HG03175 (cell line): ENCODE measurements around the gene LSM2.
"Not testable (repeated sequence)": the region's sequence is repeated elsewhere in the genome, so short reads cannot be mapped to it uniquely, and the experiment has no call there.

Experiments
- ATAC-seq: cut with Tn5 transposase; IDR thresholded peaks from one replicate; pipeline ENCODE4 v1.9.1; 2021; ENCODE audit warnings: mild to moderate bottlenecking, moderate library complexity; ENCODE audit not compliant: unreplicated experiment

The LSM2 gene

DNA sequence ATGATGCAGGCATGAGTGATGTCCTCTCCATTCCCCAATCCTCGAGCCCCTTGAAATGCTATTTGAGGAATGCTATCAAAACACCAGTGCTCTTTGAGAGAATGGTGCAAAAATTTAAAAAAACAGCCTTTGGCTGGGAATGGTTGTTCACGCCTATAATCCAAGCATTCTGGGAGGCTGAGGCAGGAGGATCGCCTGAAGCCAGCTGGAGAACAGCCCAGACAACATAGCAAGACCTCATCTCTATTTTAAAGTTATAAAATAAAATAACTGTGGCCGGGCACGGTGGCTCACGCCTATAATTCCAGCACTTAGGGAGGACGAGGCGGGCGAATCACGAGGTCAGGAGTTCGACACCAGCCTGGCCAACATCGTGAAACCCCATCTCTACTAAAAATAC is 7.0 kb downstream of the LSM2 start:
- ATAC-seq: no peak

DNA sequence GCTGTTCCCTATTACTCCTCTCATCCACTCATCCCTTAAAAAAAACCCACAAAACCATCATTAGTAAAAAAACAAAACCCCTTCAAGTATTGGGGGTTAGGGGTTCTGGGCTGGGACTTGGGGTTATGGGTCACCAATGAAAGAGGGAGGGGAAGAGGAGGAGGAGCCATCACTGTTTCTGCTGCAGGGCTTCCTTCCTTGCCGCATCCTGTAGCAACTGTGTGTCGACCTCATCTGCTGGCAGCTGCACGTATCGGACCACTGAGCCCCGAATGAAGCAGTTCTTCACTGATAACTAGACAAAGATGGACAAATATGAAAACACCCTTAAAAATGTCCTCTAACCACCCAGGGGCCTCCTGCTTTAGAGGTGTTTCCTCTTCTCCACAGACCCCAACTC is 9.2 kb downstream of the LSM2 start:
- ATAC-seq: no peak

- no peak for ATAC-seq
Measured at GRCh38 chr6:31796993-31797385, 9.8 kb downstream of the LSM2 start.

GRCh38 chr6:31795616-31796298 is 11.0 kb downstream of the LSM2 start, which contains the start of gene VARS1:
TSS of gene VARS1 (minus strand) at chr6:31795752. CDS start at chr6:31795217, 535 bp downstream.
- peak; percentile 76 for ATAC-seq

DNA sequence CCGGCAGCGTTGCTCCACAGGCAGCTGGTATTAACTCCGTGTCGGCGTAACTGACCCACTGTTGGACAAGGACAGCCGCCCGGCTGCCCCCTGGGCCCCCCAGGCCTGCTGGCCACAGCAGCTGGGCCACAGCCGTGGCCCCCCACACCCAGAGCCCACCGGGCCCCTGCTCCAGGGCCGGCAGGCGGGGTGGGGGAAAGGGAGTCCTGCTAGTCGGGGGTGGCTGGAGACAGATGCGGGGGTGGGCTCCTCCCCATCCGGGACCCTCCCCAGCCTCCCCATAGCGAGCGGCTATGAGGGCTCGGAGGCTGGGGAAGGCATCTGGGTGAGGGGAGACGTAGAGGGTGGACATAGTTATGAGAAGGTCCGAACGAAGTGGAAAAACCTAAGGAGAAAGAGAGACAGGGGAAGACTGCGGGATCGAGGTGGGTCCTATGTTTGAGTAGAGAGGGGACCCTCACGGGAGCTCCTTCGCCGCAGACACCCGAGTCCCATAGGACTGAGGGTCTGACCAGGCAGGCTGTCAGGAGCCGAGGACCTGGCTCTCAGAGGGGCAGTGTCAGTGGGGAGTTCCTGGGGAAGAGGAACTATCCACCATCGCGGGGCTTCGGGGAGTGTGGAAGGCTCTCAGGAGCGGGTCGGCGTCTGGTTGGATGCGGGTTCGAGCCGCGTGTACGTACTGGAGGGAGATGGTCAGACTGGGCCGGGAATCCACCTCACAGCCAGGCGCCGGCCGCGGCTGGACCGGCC is 11.7 kb downstream of the LSM2 start:
- ATAC-seq: no peak

DNA sequence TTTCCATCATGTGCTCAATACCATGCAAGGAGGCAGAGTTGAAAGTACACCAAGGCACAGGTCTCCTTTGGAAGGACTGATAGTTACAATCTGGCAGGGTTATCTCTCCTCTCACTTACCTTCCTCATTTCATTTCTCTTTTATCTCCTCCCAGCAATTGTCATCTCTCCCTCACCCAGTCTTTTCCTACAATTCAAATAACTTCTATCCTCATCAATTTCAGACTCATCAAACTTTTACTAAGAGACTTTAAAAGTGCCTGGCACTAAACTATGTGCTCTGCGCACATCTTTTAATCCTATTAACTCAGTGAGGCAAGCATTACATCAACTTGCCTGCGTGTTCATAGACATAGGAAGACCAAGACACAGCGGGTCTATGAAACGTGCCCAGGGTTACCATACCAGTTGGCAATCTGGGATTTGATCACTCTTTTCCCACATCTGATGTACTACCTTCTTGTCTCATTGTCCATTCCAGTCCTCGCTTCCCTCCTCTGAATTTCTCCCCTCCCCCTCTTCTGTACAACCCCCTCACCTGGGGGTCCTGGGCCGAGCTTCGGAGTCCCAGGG is 12.4 kb downstream of the LSM2 start:
- no peak for ATAC-seq

- ATAC-seq: not testable (repeated sequence)
Measured at GRCh38 chr6:31793927-31794245, 12.9 kb downstream of the LSM2 start.

DNA sequence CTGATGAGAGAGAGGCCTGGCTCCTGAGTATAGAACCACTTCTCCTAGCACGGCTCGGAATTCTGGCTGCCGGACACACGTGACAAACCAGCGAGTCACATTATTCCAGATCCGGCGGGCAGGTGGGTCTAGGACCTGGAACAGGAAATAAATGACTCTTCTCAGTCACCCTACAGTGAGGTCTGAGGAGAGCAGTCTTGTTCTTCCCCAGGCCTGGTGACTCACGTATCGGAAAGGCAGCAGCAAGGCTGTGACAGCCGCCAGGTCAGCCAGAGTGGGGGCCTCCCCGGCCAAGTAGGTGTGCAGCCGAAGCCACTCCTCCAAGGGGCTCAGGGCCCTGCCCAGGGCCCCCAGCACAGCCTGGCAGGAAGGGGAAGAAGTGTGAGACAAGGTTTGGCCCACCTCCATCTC is 14.0 kb downstream of the LSM2 start:
- ATAC-seq: no peak

DNA sequence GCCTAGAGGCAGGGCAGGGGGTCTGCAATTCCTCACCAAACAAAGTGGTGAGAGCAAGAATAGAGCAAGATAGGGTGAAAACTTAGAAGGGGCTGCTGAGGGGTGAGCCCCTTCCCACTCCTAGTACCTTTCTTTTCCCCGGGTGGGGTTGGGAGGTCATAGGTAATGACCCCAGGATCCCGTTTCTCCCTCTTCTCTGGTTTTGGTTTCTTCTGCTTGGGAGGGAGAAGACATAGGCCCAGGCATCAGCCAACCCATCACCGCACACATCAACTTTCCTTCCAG is 14.7 kb downstream of the LSM2 start:
- ATAC-seq: no peak

- ATAC-seq: no peak
Measured at GRCh38 chr6:31791324-31792089, 15.3 kb downstream of the LSM2 start.

GRCh38 chr6:31785475-31785874 is 21.3 kb downstream of the LSM2 start:
- ATAC-seq: no peak

DNA sequence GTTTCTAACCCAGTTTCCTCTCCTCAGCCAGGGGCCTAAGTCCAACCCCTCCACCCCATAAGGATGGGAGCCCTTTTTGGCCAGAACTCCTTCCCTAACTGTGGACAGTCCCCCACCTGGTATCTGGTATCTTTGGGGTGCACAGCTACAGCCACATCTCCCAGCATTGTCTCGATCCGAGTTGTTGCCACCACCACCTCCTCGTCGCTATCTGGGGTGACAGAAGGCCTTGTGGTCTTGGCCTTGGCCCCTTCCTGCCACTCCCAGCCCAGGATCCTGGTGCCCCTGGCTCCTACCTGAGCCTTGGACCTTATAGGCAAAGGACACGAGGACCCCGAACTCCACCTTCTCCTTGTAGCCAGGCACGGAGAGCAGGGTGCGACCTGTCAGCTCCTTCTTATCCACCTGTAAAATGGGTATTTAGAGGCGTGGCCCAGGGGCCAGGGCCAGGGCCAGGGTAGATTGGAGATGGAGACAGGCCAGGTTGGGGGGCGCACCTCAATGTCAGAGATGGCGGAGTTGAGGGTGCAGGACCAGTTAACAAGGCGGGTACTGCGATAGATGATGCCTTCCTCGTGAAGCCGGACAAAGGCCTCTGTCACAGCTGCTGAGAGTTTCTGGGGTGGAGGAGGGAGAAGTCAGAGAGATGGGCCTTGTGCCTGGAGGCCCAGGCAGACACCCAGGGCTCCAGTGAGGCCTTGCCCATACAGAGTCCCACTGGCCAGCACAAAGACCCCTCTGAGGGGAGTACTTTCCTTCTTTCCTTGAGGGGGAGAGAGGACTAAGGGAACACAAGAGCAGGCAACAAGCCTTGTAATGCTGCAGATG is 22.5 kb downstream of the LSM2 start:
- ATAC-seq: no peak

GRCh38 chr6:31782126-31782855 is 24.5 kb downstream of the LSM2 start:
- ATAC-seq: no peak

DNA sequence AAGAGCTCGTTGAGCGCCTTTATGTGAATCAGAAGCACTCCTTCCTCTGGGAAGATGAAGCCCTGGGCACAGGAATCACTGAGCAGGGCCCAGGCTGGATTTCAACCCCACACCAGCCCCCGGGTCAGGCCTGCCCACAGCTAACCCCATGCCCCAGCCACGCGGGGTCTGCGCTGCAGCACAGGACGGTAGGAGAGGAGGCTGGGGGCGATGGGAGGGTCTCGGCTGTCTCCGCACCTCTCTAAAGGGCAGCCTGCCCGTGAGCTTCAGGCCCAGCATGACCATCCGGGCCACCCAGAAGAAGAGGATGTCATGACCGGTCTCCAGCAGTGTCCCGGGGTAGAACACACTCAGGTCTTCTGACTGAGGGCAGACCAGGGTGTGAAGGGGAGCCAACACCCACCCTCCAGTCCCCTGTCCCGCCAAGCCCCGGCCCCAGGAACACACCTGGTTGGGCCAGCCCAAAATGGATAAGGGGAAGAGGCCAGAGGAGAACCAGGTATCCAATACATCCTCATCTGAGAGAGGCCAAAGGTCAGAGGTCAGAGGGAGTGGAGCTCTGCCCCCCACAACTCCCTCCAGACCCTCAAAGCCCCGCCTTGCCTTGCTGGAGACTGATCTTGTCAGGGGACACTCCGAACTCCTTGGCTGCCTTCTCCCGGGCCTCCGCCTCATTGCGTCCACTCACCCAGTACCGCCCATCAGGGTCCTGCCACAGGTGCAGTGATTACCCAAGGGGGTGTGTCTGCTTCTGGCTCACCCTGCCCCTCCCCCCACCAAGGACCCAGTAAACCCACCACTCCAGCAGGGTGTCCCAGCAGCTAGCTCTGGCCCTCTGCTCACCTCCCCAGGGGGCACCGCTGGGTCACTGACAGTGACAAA is 25.3 kb downstream of the LSM2 start:
- no peak for ATAC-seq

GRCh38 chr6:31780507-31781243 is 26.1 kb downstream of the LSM2 start:
- ATAC-seq: no peak

- no peak for ATAC-seq
Measured at GRCh38 chr6:31779908-31780307, 26.9 kb downstream of the LSM2 start.

- no peak for ATAC-seq
Measured at GRCh38 chr6:31778999-31779885, 27.5 kb downstream of the LSM2 start.

DNA sequence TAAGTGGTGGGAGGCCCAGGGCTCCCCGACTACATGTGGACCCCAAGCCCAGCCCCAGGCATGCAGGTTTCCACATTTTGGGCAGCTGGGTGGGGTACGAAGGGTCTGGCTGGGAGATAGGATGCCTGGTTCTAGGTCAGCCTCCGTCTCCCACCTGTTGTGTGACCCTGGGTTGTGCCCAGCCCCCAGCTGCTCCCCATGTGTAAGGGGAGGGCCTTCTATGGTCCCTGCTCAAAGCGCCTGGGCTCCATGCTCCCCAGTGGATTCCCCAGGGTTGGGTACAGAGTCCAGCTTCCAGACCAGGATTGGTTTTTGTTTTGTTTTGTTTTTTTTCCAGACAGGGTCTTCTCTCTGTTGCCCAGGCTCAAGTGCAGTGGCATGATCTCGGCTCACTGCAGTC is 28.6 kb downstream of the LSM2 start:
- no peak for ATAC-seq
